DND-41 (cell line): ENCODE data around the gene PPM1M.

Experiments used
- EZH2 ChIP-seq: IDR thresholded peaks from 3 replicates; pipeline ENCODE4 v1.6.1; 2012; ENCODE audit warnings: borderline replicate concordance, low read depth, mild to moderate bottlenecking, moderate library complexity, low read length, inconsistent platforms; ENCODE audit not compliant: severe bottlenecking
- TF ChIP-seq, protein P1 (sequence below): IDR thresholded peaks from 2 replicates; pipeline ENCODE4 v1.5.1; 2012; ENCODE audit warnings: borderline replicate concordance, low read length, moderate library complexity, mild to moderate bottlenecking; ENCODE audit not compliant: poor library complexity, severe bottlenecking; ENCODE audit errors: extremely low read depth

- TF ChIP-seq, protein P1, sequence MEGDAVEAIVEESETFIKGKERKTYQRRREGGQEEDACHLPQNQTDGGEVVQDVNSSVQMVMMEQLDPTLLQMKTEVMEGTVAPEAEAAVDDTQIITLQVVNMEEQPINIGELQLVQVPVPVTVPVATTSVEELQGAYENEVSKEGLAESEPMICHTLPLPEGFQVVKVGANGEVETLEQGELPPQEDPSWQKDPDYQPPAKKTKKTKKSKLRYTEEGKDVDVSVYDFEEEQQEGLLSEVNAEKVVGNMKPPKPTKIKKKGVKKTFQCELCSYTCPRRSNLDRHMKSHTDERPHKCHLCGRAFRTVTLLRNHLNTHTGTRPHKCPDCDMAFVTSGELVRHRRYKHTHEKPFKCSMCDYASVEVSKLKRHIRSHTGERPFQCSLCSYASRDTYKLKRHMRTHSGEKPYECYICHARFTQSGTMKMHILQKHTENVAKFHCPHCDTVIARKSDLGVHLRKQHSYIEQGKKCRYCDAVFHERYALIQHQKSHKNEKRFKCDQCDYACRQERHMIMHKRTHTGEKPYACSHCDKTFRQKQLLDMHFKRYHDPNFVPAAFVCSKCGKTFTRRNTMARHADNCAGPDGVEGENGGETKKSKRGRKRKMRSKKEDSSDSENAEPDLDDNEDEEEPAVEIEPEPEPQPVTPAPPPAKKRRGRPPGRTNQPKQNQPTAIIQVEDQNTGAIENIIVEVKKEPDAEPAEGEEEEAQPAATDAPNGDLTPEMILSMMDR = no peak
- TF ChIP-seq EZH2 = no peak
Measured at GRCh38 chr3:52256159-52256558, 10.6 kb downstream of the PPM1M start.
